Activated CD4-positive, CD25-positive, alpha-beta regulatory T cell treated with anti-CD3 and anti-CD28 coated beads, Interleukin-2, amount 50 U/mL, for 72 hours (primary cell): ENCODE results near the gene ATXN7.
A peak's percentile ranks its signal among the peaks of the same experiment; 100 is the strongest.

ENCODE experiments used
- DNase-seq: peaks from one replicate; pipeline ENCODE4 v3.0.0; 2021

Gene ATXN7

DNA sequence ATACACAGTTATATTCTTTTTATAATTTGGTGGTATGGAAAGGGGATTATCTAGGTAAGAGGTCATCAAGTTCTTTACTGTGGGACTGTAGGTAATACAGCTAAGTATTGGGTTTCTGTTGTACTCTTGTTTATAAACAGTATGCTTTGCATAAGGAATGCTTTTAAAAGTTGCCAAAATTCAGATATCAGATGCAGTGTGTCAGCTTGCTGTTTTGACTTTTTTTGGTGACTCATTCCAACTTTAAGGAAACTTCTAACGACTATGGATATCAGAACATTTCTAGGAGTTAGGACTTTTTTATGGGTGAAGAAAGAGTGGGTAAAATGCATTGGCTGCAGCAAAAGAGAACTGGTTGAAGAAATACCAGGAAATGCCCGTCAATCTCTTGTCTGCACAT, 45.8 kb downstream of the ATXN7 start:
- no peak for DNase-seq

DNA sequence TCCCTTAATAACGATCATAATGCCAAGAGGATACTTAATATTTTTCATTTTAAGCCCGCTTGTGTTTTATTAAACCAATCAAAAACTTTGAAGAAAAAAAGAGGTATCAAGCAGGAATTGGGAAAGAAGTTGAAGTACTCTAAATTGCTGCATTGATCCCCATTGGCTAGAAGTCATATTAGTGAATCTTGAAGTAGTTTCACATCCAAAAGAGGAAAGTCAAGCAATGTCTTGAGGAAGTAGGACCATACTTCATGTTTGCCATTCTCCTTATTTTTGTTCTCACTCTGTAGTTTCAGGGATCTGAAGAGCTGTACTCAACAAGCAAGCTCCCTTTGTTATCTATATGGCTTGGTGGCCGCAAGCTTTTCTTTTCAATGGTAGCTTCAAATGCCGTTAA, 46.3 kb downstream of the ATXN7 start:
- DNase-seq, result no peak

DNA sequence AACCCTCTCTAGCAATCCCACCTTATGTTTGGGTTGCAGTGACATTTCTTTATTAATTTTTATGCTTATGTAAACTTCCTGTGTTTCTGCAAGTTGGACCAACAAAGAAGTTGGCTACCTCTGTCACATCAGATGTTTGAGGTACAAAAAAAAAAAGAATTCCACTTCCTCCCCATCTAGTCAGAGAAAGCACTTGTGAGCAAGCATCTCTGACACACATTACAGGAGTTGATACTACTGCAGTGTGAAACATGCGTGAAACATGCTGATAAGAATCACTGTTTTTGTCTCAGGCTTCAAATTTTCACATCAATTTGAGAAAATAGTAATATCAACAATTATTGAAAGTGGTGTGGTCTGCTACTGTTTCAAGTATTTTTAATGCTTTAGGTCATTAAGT, 47.2 kb downstream of the ATXN7 start:
- DNase-seq, result no peak

DNA sequence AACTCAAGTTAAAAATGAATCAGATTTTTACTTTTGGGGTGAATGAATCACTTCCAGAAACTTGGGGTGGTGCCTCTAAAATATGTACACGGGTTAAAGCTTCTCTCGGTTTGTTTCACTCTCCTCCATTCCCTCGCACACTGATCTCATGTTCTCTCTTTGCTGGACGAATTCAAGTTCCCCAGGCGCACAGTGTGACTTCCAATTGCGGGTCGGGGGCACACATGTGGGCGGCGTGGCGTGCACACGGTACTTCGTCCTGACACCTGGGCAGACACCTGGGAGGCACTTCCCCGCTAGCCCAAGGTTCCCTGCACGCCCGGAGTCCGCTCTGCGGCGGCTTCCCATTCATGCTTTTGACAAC, 47.8 kb downstream of the ATXN7 start:
- no peak for DNase-seq

DNA sequence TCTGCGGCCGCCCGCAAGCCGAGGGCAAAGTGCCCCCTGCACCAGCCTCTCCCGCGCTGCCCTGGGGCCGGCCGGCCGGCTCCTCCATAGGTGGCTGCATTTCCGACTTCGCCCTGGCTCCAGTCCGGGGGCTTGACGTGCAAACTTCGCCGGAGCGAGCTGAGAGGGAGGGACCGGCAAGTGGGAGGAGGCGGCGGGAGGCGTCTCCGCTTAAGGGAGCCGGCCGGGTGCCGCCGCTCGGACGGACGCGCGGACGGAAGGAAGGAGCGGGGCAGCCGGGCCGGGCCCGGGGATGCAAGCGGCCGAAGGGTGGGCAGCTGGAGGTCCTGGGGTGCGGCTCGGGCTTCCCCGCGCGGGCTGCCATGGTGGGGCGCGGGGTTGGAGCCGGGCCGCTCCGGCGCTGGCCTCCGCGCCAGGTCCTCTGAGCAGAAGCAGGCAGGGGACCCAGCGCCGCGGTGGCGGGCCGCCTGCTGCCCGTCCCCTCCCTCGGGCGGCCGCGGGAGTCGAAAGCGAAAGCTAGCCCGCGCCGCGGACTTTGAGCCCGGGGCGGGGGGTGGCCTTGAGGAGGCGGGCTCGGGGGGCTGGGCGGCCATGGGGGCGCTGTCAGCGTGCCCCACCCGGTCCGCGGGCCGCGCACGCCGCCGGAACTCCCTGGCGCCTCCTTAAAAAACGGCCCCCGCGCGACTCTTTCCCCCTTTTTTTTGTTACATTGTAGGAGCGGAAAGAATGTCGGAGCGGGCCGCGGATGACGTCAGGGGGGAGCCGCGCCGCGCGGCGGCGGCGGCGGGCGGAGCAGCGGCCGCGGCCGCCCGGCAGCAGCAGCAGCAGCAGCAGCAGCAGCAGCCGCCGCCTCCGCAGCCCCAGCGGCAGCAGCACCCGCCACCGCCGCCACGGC, 48.5 kb downstream of the ATXN7 start, which contains the start of gene SCAANT1:
Gene SCAANT1 (minus strand): TSS at position 511 of the 895 bp plus-strand sequence.
- peak; percentile 78 for DNase-seq

DNA sequence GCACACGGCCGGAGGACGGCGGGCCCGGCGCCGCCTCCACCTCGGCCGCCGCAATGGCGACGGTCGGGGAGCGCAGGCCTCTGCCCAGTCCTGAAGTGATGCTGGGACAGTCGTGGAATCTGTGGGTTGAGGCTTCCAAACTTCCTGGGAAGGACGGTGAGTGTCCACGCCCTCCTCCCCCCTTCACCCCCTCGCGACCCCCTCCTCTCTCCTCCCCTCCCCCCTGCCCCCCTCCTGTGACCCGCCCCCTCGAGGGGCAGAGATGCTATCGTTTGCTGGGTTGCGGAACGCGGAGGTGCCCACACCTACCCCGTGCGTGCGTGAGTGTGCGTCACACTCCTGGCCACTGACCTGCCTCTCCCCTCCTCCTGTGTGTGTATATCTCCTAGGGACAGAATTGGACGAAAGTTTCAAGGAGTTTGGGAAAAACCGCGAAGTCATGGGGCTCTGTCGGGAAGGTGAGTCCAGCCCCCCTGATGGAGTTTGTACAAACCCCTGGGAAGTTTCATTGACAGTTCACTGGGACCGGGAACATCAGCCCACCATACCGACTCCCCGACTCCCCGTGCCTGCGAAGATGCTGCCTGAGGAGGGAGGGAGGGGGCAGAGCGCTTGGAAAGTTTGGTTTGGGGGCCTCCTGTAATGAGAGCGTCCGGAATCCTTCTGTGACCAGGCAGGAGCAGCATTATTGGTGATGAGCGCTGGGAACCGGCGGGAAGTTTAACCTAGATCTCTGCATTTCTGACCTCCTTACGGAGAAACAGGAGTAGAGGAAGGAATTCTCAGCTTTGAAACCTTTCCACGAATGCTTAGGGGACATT, 49.3 kb downstream of the ATXN7 start:
- DNase-seq, result peak; percentile 55

DNA sequence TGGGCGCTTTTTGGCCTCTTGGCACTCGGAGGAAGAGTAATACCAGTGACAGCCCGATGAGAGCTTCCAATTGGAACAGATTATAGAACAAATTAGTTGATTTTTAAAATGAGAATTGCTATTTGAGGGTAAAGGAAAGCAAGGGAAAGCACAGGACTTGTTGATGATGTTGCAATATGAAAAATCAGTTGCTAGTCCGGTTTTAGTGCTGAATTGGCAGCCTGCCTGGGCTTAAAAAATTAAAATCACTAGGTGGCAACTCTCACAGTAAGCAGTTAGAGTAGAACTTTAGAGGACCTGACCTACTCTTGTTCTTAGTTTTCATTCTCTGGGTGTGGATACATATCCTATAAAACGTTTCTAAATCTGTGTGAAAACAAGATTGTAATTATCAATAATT, 50.6 kb downstream of the ATXN7 start:
- DNase-seq, result no peak

DNA sequence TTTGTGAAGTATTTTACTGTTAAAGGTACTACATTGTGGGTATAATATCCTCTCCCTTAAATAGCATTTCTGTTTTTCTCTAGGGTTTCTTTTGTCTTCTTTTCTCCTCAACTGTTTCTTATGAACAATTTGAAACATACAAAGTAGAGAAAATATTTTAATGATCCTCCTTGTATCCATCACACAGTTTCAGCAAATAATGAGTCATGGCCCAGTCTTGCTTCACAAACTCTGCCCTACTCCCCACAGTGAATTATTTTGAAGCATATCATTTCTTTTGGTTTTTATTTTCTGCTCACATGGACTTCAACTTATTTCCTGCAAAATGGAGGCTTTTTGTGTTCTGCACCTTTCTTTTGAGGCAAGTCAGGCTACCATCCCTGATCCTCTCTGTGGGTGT, 54.7 kb downstream of the ATXN7 start:
- DNase-seq, result no peak

DNA sequence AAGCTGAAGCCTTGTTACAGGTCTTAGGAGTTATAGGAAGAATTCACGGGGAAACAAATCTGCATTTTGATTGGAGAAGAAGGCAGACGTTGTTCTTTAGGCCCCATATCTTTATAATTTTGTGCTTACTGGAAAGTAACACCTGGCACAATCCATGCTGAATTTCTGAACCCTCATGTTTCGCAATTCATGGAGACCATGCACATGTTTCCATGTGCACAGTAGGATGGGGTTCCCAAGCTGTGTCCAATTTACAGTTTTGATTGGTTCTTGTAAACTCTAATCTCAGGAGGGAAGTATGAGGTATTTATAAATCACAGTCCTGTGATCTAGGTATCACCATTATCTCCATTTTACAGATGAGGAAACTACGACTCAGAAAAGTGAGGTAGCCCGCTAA, 56.3 kb downstream of the ATXN7 start:
- DNase-seq, result no peak

DNA sequence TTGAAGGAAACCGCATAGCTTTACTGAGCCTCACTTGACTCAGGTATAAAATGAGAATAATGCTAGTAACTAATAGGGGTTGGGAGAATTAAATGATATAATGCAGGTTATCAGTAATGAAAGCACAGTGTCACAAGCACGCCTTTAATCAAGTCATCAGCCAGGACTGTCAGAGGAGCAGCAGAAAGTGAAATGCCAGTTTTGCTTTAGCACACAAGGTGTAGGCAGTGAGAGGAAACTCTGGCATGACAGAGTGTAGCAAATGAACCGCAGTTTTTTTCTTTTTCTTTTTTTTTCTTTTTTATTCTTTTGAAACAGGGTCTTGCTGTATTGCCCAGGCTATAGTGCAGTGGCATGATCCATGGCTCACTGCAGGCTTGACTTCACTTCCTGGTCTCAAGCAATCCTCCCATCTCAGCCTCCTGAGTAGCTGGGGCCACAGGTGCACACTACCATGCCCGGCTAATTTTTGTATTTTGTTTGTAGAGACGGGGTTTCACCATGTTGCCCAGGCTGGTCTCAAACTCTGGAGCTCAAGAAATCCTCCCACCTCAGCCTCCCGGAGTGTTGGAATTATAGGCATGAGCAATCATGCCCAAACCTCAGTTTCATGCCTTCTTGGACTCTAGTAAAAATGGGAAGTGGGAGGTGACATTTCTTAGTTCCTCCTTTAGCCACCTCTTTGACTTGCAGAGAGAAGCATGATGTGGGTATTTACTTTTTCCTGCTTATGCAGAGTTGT, 58.2 kb downstream of the ATXN7 start:
- no peak for DNase-seq

DNA sequence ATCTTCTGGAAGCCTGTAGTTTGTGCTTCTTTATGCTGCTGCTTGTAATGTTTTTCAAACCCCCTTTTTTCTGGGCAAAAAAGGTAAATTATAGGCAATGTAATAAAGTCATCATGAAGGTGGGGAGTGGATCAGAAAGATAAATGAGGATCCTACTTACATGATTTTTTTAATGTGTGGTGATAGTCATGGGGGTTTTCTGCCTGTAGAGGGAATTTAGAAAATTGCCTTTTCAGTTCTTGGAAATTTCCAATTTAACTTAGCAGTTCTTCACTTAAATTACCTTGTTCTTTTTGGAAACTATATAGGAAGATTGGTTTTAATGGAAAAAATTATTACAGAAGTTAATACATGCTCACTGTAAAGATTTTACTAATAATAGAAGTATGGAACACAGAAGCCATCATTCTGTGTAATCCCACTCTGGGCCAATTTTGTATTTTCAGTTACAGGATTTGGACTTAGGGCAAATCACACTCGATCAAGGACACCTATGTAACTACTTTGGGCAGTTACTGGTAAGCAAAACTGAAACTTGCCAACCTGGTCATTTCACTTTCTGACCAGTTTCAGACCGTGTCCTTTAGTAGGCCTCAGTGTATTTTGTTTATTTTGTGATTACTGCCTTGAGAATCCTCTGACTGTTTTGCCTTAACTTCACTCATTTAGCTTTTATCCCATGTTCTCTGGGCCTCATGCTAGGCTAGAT, 59.0 kb downstream of the ATXN7 start:
- no peak for DNase-seq

DNA sequence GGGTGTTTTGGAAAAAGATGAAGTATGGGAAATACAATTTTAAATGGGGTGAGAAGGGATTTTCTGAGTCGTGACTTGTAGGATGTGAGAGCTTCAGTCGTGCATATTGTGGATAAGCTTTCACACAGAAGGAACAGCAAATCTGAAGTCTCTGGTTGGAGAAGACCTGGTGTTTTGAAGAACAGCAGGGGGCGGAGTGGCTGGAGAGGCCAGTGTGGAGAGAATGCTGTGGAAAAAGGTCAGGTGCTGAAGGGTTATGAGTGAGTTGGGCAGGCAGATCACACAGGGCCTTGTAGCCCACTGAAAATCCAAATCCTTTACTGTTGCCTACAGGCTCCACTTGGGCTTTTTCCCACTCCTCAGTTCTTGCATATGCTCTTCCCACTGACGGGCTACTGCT, 62.6 kb downstream of the ATXN7 start:
- no peak for DNase-seq

DNA sequence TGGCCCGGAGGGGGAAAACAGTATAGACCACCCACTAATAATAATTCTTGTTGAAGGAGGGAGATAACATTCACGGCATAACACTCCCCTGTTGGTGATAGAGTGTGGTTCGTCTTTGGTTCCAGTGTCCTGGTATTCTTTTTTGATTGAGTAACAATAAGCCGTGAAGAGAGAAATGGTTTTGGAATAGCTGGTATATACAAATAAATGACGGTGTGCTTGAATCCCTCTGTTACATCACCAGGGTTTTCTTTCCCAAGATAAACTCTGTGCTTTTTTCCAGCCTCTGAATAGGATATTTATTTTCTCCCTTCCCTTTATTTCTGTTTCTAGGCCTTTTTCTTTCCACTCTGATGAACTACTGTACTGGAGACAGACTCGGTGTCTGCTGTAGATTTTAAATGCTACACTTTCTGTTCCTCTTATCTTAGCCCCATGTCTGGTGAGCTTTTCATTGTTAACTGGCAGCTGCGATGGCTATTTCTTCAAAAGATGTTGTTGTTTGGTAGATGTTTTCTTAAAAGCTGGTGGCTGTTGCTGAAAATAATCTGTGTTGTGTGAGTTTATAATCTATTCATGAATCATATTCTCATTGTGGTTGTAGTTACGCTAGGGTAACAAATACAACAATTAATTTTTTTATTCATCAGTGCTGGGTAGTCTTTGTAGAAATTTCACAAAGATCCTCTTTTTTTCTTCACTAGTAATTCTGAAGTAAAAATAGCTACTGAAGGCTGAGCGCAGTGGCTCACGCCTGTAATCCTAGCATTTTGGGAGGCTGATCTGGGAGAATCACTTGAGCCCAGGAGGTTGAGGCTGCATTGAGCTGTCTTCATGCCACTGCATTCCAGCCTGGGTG, 64.0 kb downstream of the ATXN7 start:
- DNase-seq, result no peak

DNA sequence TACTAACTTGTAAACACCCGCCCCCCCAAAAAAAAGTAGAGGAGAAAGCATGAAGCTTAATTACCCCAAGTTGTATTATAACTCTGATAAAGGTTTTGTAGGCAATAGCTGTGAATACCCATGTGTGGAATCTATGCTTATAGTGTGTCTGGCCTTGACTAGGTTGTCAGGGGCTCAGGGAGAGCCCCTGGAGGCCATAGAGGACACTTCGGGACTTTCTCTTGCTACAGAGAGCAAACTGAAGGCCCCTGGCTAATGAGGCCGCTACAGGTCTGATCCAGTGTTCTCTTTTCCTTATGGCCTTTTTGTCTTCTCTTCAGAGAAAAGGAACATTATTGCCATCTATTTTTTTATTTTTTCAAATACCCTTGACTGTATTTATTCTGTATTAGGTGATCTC, 67.6 kb downstream of the ATXN7 start:
- DNase-seq, result no peak

DNA sequence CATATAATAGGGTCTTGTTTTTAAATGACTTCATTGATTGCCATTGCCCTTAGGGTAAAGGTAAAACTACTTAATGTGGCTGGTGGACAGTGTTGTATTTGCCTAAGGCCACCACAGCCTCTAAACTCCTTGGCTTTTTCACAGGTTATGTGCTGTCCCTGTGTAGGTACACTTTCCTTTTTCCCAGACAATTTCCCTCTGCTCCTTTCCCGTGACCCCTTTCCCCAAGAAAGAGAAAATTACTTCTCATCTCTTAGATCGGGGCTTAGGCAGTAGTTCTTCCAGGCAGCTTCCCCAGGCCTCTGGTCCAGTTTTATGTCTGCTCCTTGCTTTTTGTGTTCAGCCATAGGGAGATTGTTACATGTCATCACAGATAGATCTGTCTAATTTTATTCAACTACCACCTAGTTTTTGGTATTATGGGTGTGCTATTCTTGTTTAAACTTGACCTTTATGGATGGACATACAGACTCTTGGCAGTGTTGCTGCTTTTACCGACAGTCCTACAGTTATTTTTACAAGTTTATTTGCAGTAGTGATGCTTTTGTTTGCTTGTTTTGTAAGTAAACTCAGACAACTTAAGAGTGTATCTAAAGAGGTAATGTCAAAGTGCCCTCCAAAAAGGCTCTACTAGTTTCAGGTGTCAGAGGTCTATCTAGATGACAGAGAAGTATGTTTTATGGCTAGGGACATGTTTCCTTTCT, 69.0 kb downstream of the ATXN7 start:
- no peak for DNase-seq

DNA sequence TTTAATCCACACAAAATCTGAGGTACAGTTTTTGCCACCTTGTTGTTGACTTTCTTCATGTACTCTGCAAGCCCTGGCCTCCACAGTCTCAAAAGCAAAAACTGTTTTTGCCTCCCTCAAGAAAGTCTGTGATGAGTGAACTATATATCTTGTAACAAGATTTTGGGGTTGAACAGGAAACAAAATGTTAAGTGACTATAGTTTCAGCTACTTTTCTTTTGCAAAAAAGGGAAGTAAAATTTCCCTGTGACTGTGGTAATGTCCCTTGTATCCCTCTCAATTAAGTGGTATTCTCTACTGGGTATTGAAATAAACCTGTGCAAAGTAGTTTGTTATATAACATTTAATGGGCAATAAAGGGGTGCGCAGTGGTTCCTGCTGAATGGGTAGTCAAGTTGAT, 69.8 kb downstream of the ATXN7 start:
- no peak for DNase-seq

DNA sequence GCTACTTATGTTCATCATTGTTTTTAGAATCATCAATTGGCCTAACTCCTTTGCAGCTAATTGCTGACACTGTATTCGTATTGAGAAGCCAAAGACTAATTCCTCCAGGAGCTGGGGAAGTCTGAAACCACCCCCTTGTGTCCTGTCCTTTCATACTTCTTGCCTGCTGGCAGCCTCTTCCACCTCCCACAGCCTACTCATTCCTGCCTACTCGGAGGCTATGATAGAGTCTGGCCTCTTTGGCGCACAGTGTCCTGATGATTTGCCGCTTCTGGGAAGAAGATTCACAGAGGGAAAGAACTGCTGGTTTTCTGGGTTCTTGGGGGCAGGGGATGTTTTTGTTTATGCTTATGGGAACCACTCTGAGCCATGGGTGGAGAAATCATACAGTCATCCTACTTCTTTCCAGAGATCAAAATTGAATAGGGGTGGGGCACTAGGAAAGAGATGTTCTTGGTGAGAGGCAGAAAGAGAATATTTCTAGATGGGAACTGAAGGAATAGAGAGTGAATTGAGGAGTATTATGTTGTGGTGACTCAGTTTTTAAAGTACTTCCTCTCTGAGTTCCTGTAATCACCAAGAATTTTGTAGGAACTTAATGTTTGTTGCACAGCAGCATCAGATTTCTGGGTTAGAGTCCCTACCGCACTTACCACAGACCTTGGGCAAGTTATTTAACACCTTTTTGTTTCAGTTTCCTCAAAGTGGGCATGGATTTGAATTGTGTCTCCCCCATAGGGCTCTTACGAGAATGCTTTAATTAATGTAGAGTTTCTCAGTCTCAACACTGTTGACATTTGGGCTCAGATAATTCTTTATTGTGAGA, 70.6 kb downstream of the ATXN7 start:
- no peak for DNase-seq

DNA sequence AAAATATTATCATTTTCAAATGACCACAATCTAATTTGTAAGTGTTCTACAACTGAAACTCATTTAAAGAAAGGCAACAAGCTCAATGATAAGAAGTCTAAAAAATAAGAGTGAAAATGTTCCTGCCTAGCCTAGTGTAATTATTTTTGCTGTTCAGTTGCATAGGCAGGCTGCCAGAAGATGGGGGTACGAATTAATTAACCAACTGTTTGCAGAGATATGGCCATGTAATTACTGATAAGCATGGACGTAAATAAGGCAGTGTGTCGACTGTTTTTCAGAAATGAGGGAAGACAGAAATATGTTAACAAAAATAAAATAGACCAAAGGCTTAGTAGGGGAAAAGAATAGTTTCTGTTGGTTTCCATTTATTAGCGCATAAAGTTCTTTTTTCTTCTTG, 73.3 kb downstream of the ATXN7 start:
- no peak for DNase-seq

DNA sequence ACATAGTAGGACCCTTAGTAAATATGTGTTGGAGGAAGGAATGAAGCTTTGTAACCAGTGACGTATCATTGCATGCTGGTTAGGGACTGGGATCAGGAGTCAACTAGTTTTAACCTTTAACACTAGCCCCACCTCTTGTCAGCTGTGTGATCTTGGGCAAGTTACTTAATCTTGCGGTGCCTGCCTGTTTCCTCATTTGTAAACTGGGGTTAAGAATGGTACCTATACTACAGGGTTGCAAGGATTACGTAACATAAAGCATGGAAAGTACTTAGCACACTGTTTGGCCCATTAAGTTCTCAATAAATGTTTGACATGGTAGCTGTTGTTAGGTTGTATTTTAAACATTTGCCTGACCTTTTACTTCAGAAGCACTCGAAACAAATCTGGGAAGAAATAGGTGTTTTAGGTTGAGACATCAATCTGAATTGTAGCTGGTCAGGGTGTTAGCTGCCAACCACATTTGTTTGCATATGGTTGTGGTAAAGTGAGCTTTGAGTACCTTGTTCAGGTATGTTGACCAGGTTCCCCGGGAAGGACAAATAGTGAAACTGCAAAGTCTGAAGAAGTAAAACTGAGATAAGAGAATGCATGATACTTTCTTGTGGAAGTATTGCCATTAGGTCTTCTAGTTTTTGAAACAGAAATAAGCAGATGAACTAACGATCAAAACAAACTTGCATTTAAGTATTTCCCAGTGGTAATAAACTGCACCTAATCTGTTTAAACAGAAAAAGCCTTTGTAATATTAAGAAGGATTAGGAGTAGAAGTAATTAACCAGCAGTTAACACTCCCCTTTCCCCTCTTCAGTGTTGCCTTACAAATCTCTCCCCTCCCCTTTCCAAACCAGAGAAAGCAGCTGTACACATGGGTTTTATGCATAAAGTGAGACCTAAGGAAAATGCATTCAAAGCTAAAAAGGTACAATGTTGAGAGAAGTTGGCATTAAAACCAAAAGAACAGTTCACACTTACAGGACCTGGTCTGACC, 74.3 kb downstream of the ATXN7 start:
- no peak for DNase-seq
